ENCODE results near the gene ASB11.
"Not testable (repeated sequence)": the region's sequence is repeated elsewhere in the genome, so short reads cannot be mapped to it uniquely, and the experiment has no call there.

The ASB11 gene

GRCh38 chrX:15310117-15310516 lies 5.3 kb downstream of the ASB11 start:
- peak in 11 of 51 donors; percentile 0 to 15 (median 4) for DNase-seq

GRCh38 chrX:15305899-15306298 lies 9.5 kb downstream of the ASB11 start:
- not testable (repeated sequence) for DNase-seq

DNA sequence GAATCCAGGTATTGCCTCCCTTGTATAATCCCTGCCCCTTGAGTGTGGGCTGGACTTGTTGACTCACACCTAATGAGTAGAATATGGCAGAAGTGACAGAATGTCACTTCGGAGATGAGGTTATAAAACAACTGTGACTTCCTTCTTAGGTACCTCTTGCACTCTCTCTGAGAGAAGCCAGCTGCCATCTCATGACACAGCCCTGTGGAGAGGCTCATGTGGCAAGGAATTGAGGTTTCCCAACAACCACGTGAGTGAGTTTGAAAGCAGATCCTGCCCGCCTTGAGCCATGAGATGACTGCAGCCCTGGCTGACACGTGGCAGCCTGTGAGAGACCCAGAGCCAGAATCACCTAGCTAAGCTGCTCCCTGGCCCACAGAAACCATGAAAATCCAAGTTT lies 13.5 kb downstream of the ASB11 start:
- peak in 4 of 51 donors; percentile 0 to 6 (median 2) for DNase-seq

GRCh38 chrX:15299941-15300851 lies 15.2 kb downstream of the ASB11 start:
- peak in 1 of 51 donors; percentile 34 for DNase-seq

GRCh38 chrX:15298780-15299179 lies 16.7 kb downstream of the ASB11 start:
- DNase-seq = no peak

DNA sequence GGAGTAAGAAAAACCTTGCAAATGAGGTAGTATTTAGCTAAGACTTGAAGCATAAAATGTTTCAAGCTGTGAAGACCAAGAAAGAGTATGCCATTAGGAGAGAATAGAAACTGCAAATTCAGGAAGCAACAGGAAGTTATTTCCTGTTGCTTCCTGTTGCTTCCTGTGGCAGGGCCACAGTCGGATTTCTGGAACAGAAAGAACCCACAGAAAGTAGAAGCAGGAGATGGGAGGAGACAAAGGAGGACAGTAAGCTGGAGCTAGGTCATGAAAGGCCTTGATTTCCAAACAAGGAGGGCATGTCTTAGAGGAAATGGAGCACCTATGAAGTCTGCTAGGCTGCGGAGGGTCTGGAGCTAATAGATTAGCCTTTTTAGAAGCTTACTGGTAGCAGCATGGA lies 17.2 kb downstream of the ASB11 start:
- no peak for DNase-seq

GRCh38 chrX:15293451-15293850 lies 22.0 kb downstream of the ASB11 start:
- no peak for DNase-seq

DNA sequence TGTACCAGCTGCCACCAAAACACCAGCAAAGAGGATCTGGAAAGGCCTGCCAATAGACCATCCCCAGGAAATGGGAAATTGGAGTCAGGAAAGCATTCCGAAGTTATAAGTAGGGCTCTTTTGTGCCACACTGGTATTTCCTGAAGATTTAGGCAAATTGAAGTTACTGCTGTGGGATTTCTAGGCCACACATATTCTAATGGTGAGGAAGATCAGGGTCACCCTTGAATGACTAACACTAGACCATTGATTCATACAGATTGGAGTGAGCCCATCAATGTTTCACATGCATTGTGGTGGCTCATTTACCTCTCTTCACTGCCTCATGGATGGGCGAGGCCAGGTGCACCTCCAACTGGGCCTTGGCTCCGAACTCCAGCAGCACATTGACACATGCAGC lies 22.6 kb downstream of the ASB11 start:
- DNase-seq = no peak

GRCh38 chrX:15277604-15278003 lies 37.8 kb downstream of the ASB11 start:
- DNase-seq = no peak

GRCh38 chrX:15274946-15275345 lies 40.5 kb downstream of the ASB11 start:
- DNase-seq = no peak

GRCh38 chrX:15273275-15273674 lies 42.2 kb downstream of the ASB11 start:
- DNase-seq = not testable (repeated sequence)

DNA sequence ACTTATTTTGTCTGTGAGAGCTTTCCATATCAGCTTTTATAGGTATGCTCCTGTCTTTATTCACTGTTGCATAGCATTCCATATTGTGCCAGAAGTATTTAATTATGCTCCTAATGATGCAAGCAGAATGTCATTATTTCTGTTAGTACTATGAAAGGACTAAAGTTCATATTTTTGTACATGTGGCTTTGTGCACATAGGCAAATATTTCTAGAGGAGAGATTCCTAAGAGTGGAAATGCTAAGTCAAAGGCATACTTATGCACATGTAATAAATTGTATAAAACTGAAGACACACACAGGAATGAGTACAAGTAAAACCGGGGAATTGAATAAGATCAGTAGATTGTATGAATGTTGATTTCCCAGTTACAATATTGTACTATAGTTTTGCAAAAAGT lies 43.7 kb downstream of the ASB11 start:
- DNase-seq = no peak

GRCh38 chrX:15269618-15270521 lies 45.6 kb downstream of the ASB11 start, which contains the start of gene ASB9:
Gene ASB9, minus strand, starts transcription at chrX:15270083. Its CDS starts 209 bp downstream, at chrX:15269874.
- peak in 3 of 51 donors; percentile 0 to 3 (median 1) for DNase-seq

- no peak for DNase-seq
Observed at GRCh38 chrX:15269120-15269519, 46.3 kb downstream of the ASB11 start.

- DNase-seq = no peak
Observed at GRCh38 chrX:15254852-15255251, 60.6 kb downstream of the ASB11 start.

- no peak for DNase-seq
Observed at GRCh38 chrX:15245896-15246295, 69.5 kb downstream of the ASB11 start.

DNA sequence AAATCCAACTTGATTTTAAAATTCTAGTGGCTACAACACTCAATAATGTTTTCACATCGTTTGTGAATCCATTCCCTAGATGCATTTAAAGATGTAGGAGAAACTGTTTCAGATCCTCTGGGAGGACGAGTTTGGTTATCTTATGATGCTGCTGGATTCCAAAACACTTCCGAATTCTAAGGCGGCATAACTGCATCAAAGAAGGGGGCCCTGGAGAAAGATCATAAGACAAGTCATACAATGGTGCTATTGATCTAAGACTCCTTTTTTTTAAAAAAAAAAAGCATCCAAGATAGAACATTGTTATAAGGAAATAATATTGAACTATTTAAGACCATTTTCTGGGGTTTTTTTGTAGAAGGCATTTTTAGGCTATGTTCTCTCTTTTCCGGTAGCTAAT lies 71.0 kb downstream of the ASB11 start:
- DNase-seq = no peak

- DNase-seq = peak in 14 of 51 donors; percentile 0 to 19 (median 1)
Observed at GRCh38 chrX:15242899-15243555, 72.4 kb downstream of the ASB11 start.

GRCh38 chrX:15241301-15241700 lies 74.1 kb downstream of the ASB11 start:
- no peak for DNase-seq

DNA sequence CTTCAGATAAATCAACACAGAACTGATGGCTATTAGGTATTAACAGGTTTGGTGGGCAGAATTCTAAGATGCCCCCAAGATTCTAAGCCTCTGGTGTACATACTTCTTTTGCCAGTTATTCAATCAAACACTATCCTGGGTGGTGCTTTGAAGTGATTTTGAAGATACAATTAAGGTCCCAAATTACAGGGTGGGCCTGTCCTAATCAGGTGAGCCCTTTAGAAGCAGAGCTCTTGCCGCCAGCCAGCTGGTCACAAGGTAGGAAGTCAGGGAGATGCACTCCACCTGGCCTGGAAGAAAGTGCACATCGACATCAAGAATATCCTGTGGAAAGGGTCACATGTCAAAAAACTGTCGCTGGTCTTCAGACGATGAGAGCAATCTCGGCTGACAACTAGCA lies 75.0 kb downstream of the ASB11 start:
- no peak for DNase-seq

DNA sequence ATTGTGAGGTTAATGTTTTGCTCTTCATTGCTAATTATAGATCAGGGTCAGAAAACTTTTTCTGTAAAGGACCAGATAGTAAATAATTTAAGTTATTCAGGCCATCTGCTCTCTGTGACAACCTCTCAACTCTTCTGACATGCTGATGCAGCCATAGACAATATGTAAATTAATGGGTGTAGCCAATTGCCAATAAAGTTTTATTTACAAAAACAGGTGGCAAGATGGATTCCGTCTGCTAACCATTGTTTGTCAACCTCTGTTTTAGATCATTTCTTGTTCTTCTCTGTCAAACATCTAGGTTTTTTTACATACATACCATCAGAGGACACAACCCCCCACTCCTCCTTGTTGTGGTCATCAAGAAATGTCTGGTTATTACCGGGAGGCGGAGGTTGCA lies 79.3 kb downstream of the ASB11 start:
- DNase-seq = no peak

DNA sequence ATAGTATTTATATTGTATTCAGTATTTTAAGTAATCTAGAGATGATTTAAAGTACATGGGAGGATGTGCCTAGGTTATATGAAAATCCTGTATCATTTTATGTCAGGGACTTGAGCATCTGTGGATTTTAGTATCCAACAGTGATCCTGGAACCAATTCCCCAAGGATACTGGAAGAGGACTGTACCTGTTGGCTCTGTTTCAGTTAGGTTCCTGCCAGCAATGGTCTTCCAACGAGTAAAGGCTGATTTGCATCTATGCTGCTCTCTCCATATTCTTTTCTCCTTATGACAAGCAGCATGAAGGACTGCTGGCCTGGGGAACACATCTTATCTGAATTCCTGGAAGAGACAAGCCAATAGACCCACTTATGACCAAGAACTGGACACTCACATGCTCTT lies 80.4 kb downstream of the ASB11 start:
- DNase-seq = no peak
